Right forelimb (tissue), 1 donor: Measurements from ENCODE around the gene GTSF1L.
A peak's percentile ranks its signal among the peaks of the same experiment; 100 is the strongest.
"Not testable (repeated sequence)": the region's sequence is repeated elsewhere in the genome, so short reads cannot be mapped to it uniquely, and the experiment has no call there.

Source experiments
- DNase-seq: peaks from one replicate; pipeline ENCODE4 v3.0.0-alpha.2; 2018

GTSF1L gene

DNA sequence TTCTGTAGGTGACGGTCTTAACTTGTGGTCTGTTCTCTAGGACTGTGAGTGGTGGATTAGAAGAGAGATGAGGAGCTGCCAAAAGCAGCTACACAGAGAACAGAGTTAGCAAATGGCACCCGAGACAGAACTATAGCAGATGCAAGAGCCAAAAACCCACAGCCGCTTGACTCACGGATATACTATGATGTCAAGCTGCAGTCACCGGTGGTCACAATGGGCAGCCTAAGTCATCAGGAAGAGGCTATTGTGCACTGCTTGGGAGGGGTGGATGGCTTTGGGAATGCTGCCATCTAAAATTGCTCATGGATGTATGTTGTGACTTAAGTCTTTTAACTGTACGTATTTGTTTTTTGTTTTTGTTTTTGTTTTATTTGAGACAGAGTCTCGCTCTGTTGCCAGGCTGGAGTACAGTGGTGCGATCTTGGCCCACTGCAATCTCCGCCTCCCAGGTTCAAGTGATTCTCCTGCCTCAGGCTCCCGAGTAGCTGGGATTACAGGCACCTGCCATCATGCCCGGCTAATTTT is at the start of gene GTSF1L:
Gene GTSF1L, minus strand, starts transcription at position 192 of the 528 bp plus-strand sequence. CDS start 308 bp downstream, outside the sequence.
- no peak for DNase-seq

DNA sequence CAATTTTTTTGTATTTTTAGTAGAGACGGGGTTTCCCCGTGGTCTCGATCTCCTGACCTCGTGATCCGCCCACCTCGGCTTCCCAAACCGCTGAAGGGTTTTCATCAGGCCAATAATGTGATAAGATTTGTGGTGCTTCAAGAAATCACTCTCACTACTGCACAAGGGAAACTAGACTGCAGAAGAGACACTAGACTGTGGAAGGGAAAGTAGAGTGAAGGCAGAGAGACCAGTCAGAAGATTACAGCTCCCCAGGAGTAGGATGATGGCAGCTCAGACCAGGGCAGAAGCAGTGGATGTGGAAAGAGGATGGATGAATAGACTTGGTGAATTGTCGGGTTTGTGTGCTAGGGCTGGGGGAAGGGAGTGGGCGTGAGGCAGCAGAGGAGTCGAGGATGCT is 48.0 kb upstream of the GTSF1L start:
- no peak for DNase-seq

DNA sequence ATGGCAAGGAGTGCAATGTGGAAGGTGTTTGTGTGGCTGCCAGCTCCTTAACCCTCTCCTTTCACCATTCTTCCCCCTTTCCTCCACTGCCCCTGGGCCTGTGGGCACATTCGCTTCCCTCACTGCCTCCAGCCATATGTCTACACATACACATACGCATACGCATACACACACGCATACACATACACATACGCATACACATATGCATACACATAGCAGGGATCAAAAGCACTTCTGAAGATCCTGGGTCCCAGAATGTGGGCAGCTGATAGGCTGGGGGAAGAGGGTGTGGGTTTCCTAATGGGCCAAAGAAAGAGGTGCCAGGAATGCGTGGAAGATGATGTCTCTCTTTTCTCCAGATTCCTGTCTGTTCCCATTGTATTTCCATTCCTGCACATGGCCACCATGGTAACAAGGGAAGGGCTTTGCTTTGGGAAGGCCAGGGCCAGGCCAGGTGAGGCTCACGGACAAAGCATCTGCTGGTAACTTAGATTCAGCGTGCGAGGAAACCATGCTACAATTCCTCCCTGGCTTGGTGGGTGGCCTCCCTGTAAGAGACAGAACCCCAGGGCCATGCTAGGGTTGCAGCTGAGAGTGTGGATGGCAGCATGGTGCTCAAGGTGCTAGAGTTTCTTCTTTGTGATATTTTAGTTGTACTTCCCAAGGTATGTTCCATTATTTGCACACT is 44.8 kb upstream of the GTSF1L start:
- no peak for DNase-seq

DNA sequence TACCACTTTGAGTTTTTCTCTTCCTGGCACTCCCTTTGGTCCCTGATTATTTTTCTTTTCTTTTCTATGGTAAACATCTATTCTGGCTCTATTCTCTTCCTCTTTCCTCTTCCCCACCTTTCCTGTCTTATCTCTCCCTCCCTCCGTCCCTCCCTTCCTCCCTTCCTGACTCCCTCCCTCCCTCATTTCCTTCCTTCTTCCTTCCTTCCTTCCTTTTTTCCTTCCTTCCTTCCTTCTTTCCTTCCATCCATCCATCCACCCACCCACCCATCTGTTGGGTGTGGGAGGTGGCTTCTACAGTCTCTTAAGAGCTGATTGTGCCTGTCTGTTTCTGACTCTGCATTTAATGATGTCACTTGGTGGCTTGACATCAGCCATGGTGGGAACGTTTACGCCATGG is 43.5 kb upstream of the GTSF1L start:
- DNase-seq = no peak

DNA sequence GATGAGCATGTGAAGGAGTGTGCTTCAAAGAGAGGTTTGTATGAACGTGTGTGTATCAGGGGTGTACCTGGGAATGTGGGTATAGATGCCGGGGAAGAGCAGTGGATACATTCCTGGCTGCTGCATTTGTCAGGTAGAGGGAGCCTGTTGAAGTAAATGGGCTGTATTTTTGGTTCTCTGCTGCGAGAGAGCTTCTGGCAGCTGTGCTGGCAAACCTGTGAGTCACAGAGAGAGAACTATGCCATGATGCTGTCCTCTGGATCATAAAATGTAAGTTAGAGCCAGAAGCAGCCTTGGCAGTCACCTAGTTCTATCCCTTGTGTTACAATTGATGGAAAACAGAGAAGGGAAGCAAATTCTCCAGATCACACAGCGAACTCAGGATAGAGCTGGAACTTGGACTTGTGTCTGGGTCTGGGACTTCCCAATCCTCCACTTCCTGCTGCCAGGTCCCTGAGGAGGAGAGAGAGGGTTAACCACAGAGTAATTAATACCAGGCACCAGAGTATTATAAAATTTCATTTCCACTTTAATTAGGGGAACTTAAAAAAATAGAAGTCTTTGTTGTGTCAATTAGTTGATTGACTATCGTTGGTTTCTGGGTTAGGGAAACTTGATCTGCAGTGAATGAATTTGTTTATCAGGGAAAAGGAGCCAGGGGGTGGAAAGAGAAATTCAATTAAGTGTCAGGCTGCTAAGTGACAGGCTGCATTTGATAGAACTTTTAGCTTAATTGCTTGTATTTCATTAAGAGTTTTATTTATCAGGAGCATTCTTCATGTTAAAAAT is 41.1 kb upstream of the GTSF1L start:
- DNase-seq = no peak

DNA sequence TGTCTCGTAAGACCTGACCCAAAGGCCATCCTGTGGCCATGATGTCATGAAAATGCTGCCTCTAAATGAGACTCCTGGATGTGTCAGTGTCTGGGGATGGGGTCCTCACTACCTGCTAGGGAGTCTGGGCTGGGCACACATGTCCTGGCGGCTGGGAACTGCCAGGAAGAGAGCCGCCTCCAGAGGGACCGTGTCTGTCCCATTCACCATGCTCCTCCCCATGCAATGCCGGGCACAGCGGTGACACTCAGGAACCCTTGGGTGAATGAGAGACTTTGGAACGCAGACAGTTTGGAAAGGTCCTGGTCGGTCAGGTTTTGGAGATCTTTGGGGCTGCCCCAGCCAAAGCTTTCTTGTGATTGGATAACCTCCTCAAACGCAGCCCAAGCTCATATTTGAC is 40.1 kb upstream of the GTSF1L start:
- DNase-seq = no peak

DNA sequence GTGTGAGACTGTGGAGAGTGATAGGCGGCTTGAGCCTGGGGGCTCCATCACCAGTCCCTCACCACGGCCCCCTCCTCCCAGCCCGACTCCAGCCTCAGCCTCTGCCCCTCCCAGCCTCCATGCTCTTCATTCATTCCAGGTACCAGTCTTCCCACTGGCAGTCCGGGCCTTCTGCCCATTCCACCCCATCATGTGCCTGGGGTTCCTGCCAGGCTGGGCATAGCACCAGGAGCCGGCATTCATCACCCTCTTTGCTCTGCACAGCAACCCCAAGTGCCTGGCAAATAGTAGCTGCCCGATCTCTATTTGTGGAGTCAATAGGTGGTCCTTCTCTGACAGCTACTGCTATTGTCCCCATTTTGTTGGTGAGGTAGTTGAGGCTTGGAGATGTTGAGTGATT is 39.6 kb upstream of the GTSF1L start:
- DNase-seq = no peak

DNA sequence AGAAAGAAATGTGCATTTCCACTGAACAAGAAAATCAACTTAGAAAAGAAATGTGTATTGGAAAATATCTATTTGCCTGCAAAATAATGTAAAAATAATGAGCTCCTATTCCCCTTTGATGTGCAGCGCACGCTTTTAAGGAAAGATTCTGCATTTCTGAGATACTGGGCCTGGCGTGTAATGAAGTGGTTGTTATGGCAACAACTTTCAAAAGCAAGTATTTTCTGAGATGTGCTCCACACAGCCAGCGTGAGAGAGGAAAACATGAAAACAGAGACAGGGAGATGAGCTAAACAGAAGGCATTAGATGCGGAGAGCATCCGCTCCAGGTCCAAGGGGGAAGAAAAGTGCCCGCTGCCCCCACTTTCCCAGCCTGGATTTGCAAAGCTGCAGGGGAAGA is 39.1 kb upstream of the GTSF1L start:
- no peak for DNase-seq

DNA sequence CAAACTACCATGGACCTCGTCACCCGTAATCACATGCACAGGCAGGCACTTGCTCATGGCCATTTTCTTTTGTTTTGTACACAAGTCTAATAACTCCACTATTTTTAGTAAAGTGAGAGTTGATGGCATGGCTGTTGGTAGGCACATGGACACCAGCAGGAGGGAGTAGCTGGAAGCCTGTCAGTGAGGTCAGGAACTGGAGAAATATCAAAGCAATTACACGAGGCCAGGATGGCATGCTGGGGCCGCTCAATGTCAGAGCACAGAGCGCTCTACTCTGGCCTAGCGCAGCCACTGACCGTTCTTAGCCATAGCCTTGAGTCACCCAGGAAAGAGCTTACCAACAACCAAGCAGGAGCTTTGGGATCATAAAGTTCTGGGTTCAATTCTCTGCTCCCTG is 36.1 kb upstream of the GTSF1L start:
- DNase-seq = no peak

DNA sequence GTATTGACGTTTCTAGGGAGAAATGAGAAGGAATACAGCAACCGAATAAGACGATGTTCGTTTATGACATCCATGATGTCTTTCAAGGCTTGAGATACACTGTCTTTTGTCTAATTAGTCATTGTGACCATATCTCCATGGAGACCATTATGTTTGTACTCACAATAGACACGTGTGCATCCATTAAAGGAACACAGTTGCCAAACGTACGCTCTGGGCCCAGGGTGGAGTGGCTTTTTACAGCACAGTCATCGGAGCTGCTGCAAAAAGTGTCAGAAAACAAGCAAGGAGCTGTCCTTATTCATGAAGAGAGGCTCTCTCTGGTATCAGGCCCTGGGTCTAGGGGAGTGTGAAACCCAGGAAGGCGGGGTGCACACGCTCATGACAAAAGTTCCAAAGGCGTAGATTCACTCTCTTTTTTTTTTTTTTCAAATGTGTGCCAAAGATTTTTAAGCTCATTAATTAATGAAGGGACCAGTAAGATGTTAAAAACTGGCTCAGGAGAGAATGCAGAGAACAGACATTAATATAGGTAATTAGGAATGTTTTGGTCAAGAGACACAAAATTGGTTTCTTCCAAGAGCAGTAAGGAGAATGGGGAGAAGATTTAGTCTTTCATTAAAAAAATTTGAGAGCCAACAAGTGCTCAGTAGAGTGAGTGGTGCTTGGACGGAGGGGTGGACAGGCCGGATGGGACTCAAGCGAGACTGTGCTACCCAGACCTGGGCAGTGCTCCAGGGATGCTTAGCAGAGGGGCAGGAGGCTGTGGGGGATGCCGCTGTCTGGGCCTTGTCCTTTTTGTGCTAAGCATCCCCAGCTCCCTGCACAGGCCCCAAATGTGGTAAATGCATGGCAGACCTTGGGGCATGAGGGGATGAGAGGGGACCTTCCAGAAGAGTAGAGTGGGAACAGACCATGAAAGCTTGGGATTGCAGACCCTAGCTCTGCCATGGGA is 34.9 kb upstream of the GTSF1L start:
- DNase-seq = no peak

DNA sequence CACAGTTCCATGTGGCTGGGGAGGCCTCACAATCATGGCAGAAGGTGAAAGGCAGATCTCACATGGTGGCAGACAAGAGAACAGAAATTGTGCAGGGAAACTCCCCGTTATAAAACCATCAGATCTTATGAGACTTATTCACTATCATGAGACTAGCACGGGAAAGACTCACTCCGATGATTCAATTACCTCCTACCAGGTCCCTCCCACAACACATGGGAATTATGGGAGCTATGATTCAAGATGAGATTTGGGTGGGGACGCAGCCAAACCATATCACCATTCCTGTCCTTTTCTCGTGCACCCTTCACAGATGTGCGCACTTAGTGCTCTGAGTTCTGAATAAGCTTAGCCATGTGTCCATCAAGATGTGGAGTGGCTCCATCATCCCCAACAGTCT is 31.1 kb upstream of the GTSF1L start:
- not testable (repeated sequence) for DNase-seq

DNA sequence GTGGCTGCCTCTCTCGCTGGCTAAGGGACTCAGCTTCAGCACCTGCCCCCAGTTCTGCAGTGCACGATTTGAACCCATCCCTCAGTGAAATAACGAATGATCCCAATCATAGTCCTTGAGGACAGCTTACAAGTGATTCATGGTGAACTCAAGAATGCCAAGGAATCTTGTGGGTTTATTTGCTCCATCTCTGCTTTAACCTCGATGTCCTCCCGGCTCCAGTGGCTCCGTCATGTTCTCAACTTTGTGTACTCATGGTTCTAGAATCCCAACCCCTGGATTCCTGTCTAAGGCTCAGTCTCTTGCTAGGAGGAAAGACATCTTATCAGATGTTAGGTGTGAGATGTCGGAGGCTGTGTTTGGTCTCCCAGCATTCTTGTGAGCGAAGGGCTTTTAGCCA is 29.0 kb upstream of the GTSF1L start:
- no peak for DNase-seq

DNA sequence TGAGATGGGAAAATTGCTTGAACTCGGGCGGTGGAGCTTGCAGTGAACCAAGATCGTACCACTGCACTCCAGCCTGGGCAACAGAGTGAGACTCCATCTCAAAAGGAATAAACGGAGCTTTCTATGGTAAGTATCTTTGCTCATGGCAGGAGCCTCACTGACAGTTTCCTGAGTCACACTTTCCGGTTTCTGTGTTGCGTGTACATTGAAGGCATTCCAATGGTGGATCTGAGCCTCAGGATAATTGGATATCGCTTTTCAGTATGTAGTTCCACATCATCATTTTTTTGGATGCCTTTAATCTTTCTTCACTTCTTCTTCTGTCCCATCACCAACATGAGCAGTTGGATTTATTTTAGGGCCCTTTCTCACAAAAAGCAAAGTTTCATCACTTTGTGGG is 28.6 kb upstream of the GTSF1L start:
- no peak for DNase-seq

DNA sequence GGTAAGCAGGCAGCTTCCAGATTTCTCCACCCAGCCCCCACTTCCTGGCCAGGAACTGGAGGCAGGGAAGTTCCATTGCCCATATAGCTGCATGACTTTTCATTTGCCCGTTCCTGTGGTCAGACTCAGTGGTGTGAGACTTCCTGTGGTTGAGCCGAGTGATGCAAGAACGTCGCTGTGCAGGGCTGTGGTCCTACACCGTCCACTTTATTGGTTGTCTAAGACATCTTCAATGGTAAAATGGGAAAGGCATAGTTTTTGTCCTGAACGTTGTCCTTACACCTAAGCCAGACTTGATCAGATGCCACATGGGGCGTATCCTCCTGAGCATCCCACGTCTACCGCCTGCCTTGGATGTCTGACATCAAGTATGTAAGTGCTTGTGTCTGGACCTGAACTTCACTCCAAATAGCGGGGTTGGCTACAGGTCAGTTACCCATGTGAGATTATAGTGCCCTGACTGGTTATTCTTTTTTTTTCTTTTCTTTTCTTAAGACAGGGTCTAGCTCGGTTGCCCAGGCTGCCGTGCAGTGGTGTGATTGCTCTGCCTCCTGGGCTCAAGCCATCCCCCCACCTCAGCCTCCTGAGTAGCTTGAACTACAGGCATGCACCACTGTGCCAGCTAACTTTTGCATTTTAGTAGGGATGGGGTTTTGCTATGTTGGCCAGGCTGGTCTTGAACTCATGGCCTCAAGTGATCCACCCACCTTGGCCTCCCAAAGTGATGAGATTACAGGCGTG is 25.9 kb upstream of the GTSF1L start:
- no peak for DNase-seq

DNA sequence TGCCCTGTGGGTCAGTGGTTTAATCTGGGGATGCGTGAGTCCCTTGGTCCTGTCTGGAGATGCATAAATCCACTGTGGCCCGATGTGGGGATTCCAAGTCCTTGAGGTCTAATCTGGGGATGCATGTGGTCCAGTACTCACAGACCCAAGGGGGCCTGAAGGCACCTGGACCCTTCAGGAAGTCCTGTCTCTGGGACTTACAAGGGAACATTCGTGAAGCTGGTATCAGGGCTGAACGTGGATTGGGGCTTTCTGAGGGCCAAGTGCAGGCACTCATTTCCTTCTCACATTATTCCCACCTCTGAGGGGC is 25.2 kb upstream of the GTSF1L start:
- DNase-seq = no peak

DNA sequence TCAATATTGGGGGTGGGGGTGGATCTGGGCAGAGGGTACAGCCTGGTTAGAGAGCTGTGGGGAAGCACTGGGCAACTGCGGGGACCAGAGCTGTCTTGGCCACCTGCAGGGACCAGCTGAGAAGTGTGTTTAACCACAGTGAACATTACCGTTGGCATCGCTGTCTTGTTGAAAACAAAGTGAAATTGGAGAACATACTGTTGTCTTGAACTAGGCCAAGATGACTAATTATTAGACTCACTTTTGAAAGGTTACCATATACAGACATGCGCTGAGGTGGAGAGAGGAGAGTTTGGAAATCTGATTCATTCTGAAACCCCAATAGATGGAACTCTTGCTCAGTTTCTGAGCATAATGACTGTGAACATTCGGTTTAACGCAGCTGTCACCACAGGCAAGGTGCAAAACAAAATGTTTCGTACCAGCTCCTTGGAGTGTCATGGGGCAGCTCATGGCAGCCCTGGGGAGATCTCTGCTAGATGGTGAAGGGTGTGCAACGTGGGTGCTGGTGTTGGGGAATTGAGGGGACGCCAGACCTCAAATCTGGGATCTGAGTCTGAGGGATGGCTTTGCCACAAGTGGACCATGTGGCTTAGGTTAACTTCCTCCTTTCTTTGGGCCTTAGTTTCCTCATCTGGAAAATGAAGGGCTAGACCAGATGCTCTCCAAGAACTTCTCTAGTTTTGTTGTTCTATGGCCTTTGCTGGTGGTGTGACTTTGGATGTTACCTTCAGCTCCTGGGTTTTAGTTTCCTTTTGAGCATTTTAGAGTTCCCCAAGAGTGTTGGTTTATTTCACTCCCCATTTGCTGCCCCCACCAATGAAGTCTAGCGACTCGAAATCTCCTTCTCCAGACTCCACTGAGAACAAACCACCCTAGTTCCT is 24.6 kb upstream of the GTSF1L start:
- no peak for DNase-seq

DNA sequence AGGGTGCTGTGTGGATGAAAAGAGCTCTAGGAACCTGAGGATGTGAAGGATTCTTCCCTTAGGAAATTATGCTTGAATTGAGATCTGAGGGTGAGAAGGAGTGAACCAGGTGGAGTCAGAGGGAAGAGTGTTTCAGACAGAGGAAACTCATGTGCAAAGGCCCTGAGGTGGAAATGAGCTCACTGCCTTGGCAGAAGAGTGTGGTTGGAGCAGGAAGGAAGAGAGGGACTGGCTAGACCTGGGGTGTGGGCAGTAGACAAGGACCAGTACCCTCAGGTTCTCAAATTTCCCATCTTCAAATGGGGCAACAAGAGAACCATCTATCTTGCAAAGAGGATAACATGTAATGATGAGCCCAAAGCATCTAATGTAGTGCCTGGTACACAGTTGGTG is 24.0 kb upstream of the GTSF1L start:
- no peak for DNase-seq

DNA sequence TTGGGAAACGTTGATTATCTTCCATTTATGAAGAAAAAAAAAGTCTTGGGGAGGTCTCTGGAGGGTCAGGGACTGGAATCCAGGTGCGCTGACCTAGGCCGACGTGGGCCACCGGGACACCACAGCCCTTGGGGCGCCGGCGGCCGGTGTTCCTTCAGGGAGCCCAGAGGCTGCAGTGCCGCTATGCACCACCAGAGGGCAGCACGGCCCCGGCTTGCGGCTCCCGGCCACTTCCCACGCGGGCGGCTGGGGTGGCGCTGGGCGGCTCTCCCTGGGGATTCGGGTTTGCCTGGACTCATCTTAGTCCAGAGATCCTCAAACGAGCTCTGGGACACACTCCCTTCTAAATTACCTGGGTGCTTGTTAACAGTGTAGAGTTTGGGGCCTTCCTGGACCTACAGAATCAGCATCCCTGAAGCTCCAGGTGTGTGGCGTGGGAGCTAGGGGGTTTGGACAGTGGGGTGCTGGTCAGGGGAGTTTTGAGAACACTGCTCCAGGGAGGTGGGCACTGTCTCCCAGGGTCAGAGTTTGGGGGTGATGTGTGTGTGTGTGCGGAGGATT is 23.0 kb upstream of the GTSF1L start:
- peak; percentile 85 for DNase-seq

DNA sequence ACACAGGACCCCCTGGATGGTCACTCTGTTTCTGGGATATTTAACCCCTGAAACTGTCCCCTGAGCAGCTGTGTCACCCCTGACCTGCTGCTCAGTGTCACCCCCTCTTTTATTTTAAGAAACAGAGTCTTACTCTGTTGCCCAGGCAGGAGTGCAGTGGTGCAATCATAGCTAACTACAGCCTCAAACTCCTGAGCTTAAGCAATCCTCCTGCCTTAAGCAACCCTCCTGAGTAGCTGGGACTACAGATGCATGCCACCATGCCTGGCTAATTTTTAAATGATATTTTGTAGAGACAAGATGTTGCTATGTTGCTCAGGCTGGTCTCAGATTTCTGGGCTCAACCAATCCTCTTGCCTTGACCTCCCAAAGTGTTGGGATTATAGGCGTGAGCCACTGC is 21.5 kb upstream of the GTSF1L start:
- no peak for DNase-seq

DNA sequence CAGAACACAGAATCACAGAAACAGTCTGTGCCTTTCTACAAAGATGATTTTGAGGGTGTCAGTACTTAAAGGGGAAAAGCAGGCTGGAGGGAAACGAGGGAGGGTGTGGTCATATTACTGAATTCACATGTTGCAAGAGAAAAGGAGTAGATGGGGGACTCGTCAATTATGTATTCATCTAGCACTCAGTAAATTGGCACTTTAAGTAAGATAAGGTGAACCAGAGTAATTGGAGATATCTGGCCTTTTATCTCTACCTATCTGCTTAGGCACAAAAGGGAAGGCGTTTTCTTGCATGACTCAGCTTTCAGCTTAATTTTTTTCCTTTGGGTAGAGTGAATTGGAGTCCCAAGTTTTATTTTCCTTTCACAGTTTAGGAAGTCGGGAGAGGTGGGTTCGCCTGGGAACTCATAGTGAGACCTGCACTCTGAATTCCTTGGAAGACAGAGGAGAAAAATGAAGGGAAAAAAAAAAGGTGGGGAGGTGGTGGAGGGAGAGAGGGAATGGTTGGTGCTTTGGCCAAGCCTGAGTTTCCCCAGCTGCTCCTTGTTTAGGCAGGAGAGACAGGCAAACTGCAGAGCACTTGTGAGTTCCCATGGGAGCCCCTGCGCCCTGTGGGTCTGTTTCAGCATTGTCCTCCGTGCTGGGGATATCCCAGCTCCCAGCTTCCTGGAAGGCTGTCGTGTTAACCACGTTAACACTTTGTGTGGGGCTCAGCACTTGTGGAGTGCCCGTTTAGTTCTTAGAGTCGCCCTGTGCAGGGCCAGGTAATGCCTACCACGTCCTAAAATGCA is 19.7 kb upstream of the GTSF1L start:
- no peak for DNase-seq
